ENCODE measurements around the gene UGT2B10.
"Not testable (repeated sequence)": the region's sequence is repeated elsewhere in the genome, so short reads cannot be mapped to it uniquely, and the experiment has no call there.

Gene UGT2B10

DNA sequence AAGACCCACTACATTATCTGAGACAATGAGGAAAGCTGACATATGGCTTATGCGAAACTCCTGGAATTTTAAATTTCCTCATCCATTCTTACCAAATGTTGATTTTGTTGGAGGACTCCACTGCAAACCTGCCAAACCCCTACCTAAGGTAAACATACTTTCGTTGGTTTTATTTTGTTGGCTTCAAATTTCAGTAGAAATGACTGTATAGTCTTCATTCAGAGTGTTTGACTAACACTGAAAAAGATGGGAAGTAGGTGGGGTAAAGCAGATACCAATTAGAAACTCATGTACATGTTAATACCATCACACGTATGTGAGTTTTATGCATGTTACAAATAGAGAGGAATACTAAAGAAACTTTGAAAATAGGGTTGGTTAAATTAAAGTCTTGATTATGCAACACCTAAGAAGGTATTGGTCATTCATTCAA lies 2.3 kb downstream of the UGT2B10 start:
- H3K4me1 ChIP-seq (ENCODE audit: control insufficient read depth, insufficient read depth, low read length); H3K27ac ChIP-seq (ENCODE audit: low read length); H3K36me3 ChIP-seq (ENCODE audit: control insufficient read depth in 2 of 2, insufficient read depth in 2 of 2, low read length in 2 of 2); H3K9me3 ChIP-seq (ENCODE audit: control insufficient read depth in 2 of 2, low read length in 2 of 2); H3K27me3 ChIP-seq (ENCODE audit: control insufficient read depth in 1 of 2, insufficient read depth in 2 of 2, low read length in 2 of 2); H3K9ac ChIP-seq (ENCODE audit: low read length in 2 of 2); H3K4me3 ChIP-seq (ENCODE audit: low read length in 2 of 2): not testable (repeated sequence)

GRCh38 chr4:68831642-68832041 lies 15.8 kb downstream of the UGT2B10 start:
- Histone ChIP-seq H3K36me3 (ENCODE audit: control insufficient read depth in 2 of 2, insufficient read depth in 2 of 2, low read length in 2 of 2) (no peaks in the 10 kb centered on the region), H3K4me1 (ENCODE audit: control insufficient read depth, insufficient read depth, low read length) (no peaks in the 10 kb centered on the region)

DNA sequence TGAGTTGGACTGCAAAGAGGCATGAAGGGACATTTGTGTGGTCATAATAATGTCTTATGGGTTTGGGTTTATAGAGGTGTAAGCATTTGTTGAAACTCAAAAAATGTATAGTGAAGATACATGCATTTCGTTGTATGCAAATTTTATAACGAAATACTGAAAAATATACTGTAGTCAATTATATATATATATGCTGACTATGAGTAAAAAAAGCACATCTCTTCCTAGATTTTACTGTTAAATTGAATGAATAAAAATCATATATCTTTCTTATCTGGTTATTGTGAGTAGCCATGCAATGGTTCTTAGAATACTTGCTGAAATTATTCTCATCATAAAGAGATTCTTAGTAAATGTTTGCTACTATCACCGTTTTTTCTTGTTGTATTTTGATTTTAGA lies 34.5 kb downstream of the UGT2B10 start:
- Histone ChIP-seq H3K9ac (ENCODE audit: low read length in 2 of 2) (no peak overlapping the region), H3K27me3 (ENCODE audit: control insufficient read depth in 1 of 2, insufficient read depth in 2 of 2, low read length in 2 of 2) (no peaks in the 10 kb centered on the region), H3K36me3 (ENCODE audit: control insufficient read depth in 2 of 2, insufficient read depth in 2 of 2, low read length in 2 of 2) (no peaks in the 10 kb centered on the region), H3K4me3 (ENCODE audit: low read length in 2 of 2) (no peak overlapping the region), H3K27ac (ENCODE audit: low read length) (no peak overlapping the region), H3K9me3 (ENCODE audit: control insufficient read depth in 2 of 2, low read length in 2 of 2) (no peaks in the 10 kb centered on the region), H3K4me1 (ENCODE audit: control insufficient read depth, insufficient read depth, low read length) (no peaks in the 10 kb centered on the region)

More at GRCh38 chr4:68831642-68832041, 15.8 kb downstream of the UGT2B10 start:
- H3K4me3 ChIP-seq (ENCODE audit: low read length in 2 of 2), result no peak overlapping the region
- H3K9me3 ChIP-seq (ENCODE audit: control insufficient read depth in 2 of 2, low read length in 2 of 2), result no peaks in the 10 kb centered on the region
- no peaks in the 10 kb centered on the region for H3K27me3 ChIP-seq (ENCODE audit: control insufficient read depth in 1 of 2, insufficient read depth in 2 of 2, low read length in 2 of 2)
- H3K9ac ChIP-seq (ENCODE audit: low read length in 2 of 2), result no peak overlapping the region
- no peak overlapping the region for H3K27ac ChIP-seq (ENCODE audit: low read length)

DNA sequence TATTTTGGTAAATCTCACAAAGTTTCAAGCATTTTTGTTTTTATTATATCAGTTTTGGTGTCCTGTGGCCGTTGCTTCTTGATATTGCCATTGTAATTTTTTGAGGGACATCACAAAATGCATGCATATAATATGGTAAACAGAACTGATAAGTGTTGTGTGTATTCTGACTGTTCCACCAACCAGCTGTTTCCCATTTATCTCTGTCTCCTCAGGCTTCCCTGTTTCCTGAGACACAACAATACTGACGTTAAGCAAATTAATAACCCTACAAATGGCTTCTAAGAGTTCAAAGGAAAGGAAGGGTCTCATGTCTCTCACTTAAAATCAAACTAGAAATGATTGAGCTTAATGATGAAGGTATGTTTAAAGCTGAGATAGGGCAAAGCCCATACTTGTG lies 40.0 kb downstream of the UGT2B10 start:
- Histone ChIP-seq H3K9me3 (ENCODE audit: control insufficient read depth in 2 of 2, low read length in 2 of 2) (no peaks in the 10 kb centered on the region), H3K36me3 (ENCODE audit: control insufficient read depth in 2 of 2, insufficient read depth in 2 of 2, low read length in 2 of 2) (no peaks in the 10 kb centered on the region), H3K4me1 (ENCODE audit: control insufficient read depth, insufficient read depth, low read length) (no peaks in the 10 kb centered on the region), H3K27me3 (ENCODE audit: control insufficient read depth in 1 of 2, insufficient read depth in 2 of 2, low read length in 2 of 2) (no peaks in the 10 kb centered on the region), H3K9ac (ENCODE audit: low read length in 2 of 2) (no peak overlapping the region), H3K27ac (ENCODE audit: low read length) (no peak overlapping the region), H3K4me3 (ENCODE audit: low read length in 2 of 2) (no peak overlapping the region)

- Histone ChIP-seq H3K9me3 (ENCODE audit: control insufficient read depth in 2 of 2, low read length in 2 of 2) (no peaks in the 10 kb centered on the region), H3K36me3 (ENCODE audit: control insufficient read depth in 2 of 2, insufficient read depth in 2 of 2, low read length in 2 of 2) (no peaks in the 10 kb centered on the region), H3K9ac (ENCODE audit: low read length in 2 of 2) (no peak overlapping the region), H3K27me3 (ENCODE audit: control insufficient read depth in 1 of 2, insufficient read depth in 2 of 2, low read length in 2 of 2) (no peaks in the 10 kb centered on the region), H3K27ac (ENCODE audit: low read length) (no peak overlapping the region), H3K4me3 (ENCODE audit: low read length in 2 of 2) (no peak overlapping the region), H3K4me1 (ENCODE audit: control insufficient read depth, insufficient read depth, low read length) (no peaks in the 10 kb centered on the region)
These were observed 42.2 kb downstream of the UGT2B10 start for GRCh38 chr4:68858039-68858438.

GRCh38 chr4:68859655-68860054 lies 43.9 kb downstream of the UGT2B10 start:
- H3K27ac ChIP-seq (ENCODE audit: low read length), result no peak overlapping the region
- H3K4me1 ChIP-seq (ENCODE audit: control insufficient read depth, insufficient read depth, low read length), result no peaks in the 10 kb centered on the region
- H3K36me3 ChIP-seq (ENCODE audit: control insufficient read depth in 2 of 2, insufficient read depth in 2 of 2, low read length in 2 of 2), result no peaks in the 10 kb centered on the region
- H3K4me3 ChIP-seq (ENCODE audit: low read length in 2 of 2), result no peak overlapping the region
- H3K9me3 ChIP-seq (ENCODE audit: control insufficient read depth in 2 of 2, low read length in 2 of 2), result no peaks in the 10 kb centered on the region
- no peaks in the 10 kb centered on the region for H3K27me3 ChIP-seq (ENCODE audit: control insufficient read depth in 1 of 2, insufficient read depth in 2 of 2, low read length in 2 of 2)
- no peak overlapping the region for H3K9ac ChIP-seq (ENCODE audit: low read length in 2 of 2)

DNA sequence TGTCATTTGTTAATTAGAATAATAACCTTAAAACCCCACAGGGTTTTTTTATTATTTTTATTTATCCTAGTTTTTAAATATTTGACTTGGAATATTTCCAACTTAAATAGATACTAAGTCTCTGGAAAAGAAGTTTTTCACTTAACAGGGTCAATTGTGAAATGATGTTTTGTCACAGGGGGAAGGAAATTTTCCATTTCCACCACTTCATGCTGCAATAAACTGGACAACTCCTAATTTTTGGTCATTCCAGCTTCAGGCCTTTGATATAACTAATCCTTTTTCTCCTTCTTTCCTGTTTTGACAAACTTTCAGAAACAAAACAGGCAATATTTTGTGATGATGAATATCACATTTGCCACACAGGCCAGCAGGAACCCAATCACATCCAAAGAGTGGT lies 45.3 kb downstream of the UGT2B10 start:
- Histone ChIP-seq H3K27me3 (ENCODE audit: control insufficient read depth in 1 of 2, insufficient read depth in 2 of 2, low read length in 2 of 2) (no peaks in the 10 kb centered on the region), H3K36me3 (ENCODE audit: control insufficient read depth in 2 of 2, insufficient read depth in 2 of 2, low read length in 2 of 2) (no peaks in the 10 kb centered on the region), H3K4me3 (ENCODE audit: low read length in 2 of 2) (no peak overlapping the region), H3K4me1 (ENCODE audit: control insufficient read depth, insufficient read depth, low read length) (no peaks in the 10 kb centered on the region), H3K9ac (ENCODE audit: low read length in 2 of 2) (no peak overlapping the region), H3K9me3 (ENCODE audit: control insufficient read depth in 2 of 2, low read length in 2 of 2) (no peaks in the 10 kb centered on the region), H3K27ac (ENCODE audit: low read length) (no peak overlapping the region)

- no peak overlapping the region for H3K9ac ChIP-seq (ENCODE audit: low read length in 2 of 2)
- H3K4me1 ChIP-seq (ENCODE audit: control insufficient read depth, insufficient read depth, low read length), result no peaks in the 10 kb centered on the region
- H3K27ac ChIP-seq (ENCODE audit: low read length), result no peak overlapping the region
- no peaks in the 10 kb centered on the region for H3K36me3 ChIP-seq (ENCODE audit: control insufficient read depth in 2 of 2, insufficient read depth in 2 of 2, low read length in 2 of 2)
- no peaks in the 10 kb centered on the region for H3K27me3 ChIP-seq (ENCODE audit: control insufficient read depth in 1 of 2, insufficient read depth in 2 of 2, low read length in 2 of 2)
- no peak overlapping the region for H3K4me3 ChIP-seq (ENCODE audit: low read length in 2 of 2)
- no peaks in the 10 kb centered on the region for H3K9me3 ChIP-seq (ENCODE audit: control insufficient read depth in 2 of 2, low read length in 2 of 2)
These were observed 48.8 kb downstream of the UGT2B10 start for GRCh38 chr4:68864438-68865187.

DNA sequence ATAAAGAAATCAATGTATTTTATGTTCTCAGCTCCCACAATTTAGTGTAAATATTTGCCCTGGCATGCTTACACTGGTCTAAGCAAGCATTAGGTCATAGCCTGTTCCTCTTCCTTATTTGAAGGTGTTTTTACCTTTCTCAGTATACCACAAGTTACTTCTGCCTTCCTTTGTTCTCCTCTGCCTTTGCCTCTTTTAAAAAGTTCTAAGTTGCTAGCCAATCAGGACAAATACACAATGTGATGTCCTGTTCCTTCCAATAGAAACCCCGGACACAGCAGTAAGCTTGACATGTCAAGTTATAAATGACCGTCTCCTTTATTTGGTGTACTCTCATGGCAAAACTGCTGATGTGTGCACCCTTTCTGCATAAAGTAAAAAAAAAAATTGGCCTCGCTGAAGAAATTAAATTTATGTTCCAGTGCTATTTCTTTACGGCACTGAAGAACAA lies 49.4 kb downstream of the UGT2B10 start:
- H3K27ac ChIP-seq (ENCODE audit: low read length), result no peak overlapping the region
- H3K9me3 ChIP-seq (ENCODE audit: control insufficient read depth in 2 of 2, low read length in 2 of 2), result no peaks in the 10 kb centered on the region
- H3K4me3 ChIP-seq (ENCODE audit: low read length in 2 of 2), result no peak overlapping the region
- no peaks in the 10 kb centered on the region for H3K4me1 ChIP-seq (ENCODE audit: control insufficient read depth, insufficient read depth, low read length)
- H3K9ac ChIP-seq (ENCODE audit: low read length in 2 of 2), result no peak overlapping the region
- no peaks in the 10 kb centered on the region for H3K27me3 ChIP-seq (ENCODE audit: control insufficient read depth in 1 of 2, insufficient read depth in 2 of 2, low read length in 2 of 2)
- no peaks in the 10 kb centered on the region for H3K36me3 ChIP-seq (ENCODE audit: control insufficient read depth in 2 of 2, insufficient read depth in 2 of 2, low read length in 2 of 2)

DNA sequence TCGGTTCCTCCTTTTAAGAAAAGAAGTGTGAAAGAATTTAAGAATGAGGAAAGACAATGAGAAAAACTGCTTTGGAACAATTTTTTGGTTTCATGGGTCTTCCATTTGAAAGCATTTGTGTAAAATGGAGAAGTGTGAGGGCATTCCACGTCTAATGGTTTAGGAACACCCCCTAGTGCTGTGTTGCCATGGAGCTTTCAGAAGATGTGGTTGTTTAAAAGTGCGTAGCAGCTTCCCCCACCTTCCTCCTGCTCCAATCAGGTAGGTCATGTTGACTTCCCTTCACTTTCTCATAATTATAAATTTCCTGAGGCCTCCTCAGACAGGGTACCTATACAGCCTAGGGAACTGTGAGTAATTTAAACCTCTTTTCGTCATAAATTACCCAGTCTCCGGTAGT lies 50.0 kb downstream of the UGT2B10 start:
- Histone ChIP-seq H3K27me3 (ENCODE audit: control insufficient read depth in 1 of 2, insufficient read depth in 2 of 2, low read length in 2 of 2) (no peaks in the 10 kb centered on the region), H3K9me3 (ENCODE audit: control insufficient read depth in 2 of 2, low read length in 2 of 2) (no peaks in the 10 kb centered on the region), H3K9ac (ENCODE audit: low read length in 2 of 2) (no peak overlapping the region), H3K4me1 (ENCODE audit: control insufficient read depth, insufficient read depth, low read length) (no peaks in the 10 kb centered on the region), H3K27ac (ENCODE audit: low read length) (no peak overlapping the region), H3K4me3 (ENCODE audit: low read length in 2 of 2) (no peak overlapping the region), H3K36me3 (ENCODE audit: control insufficient read depth in 2 of 2, insufficient read depth in 2 of 2, low read length in 2 of 2) (no peaks in the 10 kb centered on the region)

DNA sequence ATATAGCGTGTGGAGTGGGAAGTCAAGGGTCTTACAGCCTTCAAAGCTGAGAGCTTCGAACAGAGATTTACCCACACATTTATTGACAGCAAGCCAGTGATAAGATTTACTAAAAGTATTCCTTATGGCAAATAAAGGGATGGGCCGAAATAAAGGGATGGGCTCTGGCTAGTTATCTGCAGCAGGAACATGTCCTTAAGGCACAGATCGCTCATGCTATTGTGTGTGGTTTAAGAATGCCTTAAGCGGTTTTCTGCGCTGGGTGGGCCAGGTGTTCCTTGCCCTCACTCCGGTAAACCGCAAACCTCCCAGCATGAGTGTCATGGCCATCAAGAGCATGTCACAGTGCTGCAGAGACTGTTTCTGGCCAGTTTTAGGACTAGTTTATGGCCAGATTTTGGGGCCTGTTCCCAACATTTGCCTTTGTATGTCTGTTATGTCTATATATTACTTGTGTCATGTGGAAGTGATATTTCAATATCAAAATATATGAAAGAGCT lies 53.5 kb downstream of the UGT2B10 start:
- no peaks in the 10 kb centered on the region for H3K27me3 ChIP-seq (ENCODE audit: control insufficient read depth in 1 of 2, insufficient read depth in 2 of 2, low read length in 2 of 2)
- H3K4me3 ChIP-seq (ENCODE audit: low read length in 2 of 2), result no peak overlapping the region
- H3K9me3 ChIP-seq (ENCODE audit: control insufficient read depth in 2 of 2, low read length in 2 of 2), result no peaks in the 10 kb centered on the region
- no peaks in the 10 kb centered on the region for H3K36me3 ChIP-seq (ENCODE audit: control insufficient read depth in 2 of 2, insufficient read depth in 2 of 2, low read length in 2 of 2)
- H3K27ac ChIP-seq (ENCODE audit: low read length), result no peak overlapping the region
- no peaks in the 10 kb centered on the region for H3K4me1 ChIP-seq (ENCODE audit: control insufficient read depth, insufficient read depth, low read length)
- H3K9ac ChIP-seq (ENCODE audit: low read length in 2 of 2), result no peak overlapping the region
